Measurements from ENCODE around the gene HS1BP3.

DNA sequence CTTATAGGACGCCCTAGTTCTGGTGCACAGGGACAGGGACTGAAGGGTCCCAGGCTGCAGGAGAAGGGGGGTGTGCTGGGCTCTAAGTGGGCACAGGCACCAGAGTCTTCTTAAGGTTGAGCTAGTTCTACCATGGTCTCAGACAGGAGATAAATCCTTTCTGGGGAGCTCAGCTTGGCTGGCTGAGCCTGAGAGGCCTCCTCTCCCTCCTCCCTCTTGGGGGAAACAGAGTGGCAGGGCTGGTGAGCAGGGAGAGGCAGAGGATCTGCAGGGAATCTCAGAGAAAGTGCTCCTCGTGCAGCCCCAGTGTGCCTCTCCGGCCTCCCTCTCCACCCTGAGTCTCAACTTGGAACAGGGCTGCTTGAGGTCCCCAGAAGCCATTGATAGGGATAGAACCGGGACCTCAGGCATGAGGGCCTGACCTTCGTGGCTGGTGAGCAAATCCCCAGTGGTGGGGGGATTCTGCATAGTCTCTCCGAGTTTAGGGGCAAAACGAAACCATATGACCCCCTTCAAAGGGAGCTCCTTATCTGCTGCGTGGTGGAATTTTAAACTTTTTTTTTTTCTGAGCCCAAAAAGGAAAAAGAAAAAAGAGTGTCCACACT lies 18.1 kb upstream of the HS1BP3 start:
- TF ChIP-seq CTCF (IDR thresholded peaks at IDR 0.05; ENCODE audit: borderline replicate concordance, extremely low read depth, low read length, poor library complexity, severe bottlenecking) (no peak), EZH2 (IDR thresholded peaks at IDR 0.05; ENCODE audit: borderline replicate concordance, low read depth, low read length, severe bottlenecking) (no peak)

All from DND-41 (cell line).